Colonic mucosa (tissue), 4 donors: ENCODE data around the gene LRRC71. TPM values are rescaled to one million over a fixed set of nuclear protein-coding genes. Genes with fewer than 3 reads are reported as not detected.

Experiments used
- DNase-seq: peaks from one replicate; pipeline ENCODE4 v3.0.0-alpha.2; 2020
- H3K27ac ChIP-seq: fragments of 200-600 bp; one replicate; pipeline ENCODE4 v1.8.0; 2021
- H3K27me3 ChIP-seq: fragments of 200-600 bp; one replicate; pipeline ENCODE4 v1.8.0; 2021
- H3K36me3 ChIP-seq: fragments of 200-600 bp; one replicate; pipeline ENCODE4 v1.8.0; 2021
- H3K4me1 ChIP-seq: fragments of 200-600 bp; one replicate; pipeline ENCODE4 v1.8.0; 2021; ENCODE audit warnings: mild to moderate bottlenecking
- H3K4me3 ChIP-seq: fragments of 200-600 bp; one replicate; pipeline ENCODE4 v1.8.0; 2021
- H3K9ac ChIP-seq, 2 donors: one replicate each; pipeline ENCODE4 v1.7.0; 2013; ENCODE audit warnings: control low read depth in 2 of 2, low read depth in 2 of 2, low read length in 2 of 2
- H3K9me3 ChIP-seq: fragments of 200-600 bp; one replicate; pipeline ENCODE4 v1.8.0; 2021
- CTCF ChIP-seq: fragments of 200-600 bp; IDR thresholded peaks from one replicate; pipeline ENCODE4 v1.8.0; 2022; ENCODE audit warnings: antibody characterized with exemption, mild to moderate bottlenecking
- intact Hi-C: fragments of 100-400 bp; cut with DNase I; formaldehyde crosslinking; loops from one replicate; pipeline ENCODE4 v1.14.1; 2022
- total RNA-seq, 2 donors: library from RNA; stranded (reverse); fragmentation: NEBNext Ultra II Directional in 1 of 2; extraction: Animal tissue kit (Norgen Biotek cat#: 25700) in 1 of 2; gene quantifications; one replicate each; pipeline ENCODE4 v1.2.1, GENCODE V29; 2021
- donor health status: healthy.
- donor health status: DM: no; HTN: no; CAD: no.
- donor health status: DM: no; HTN: no; CAD: no.

The LRRC71 gene
- total RNA-seq, 2 donors from 2014 or later = not detected

GRCh38 chr1:156939786-156940334 lies 19.4 kb downstream of the LRRC71 start:
- intact Hi-C loops = no loop called here
- no peak overlapping the region for H3K4me3 ChIP-seq
- no peaks in the 10 kb centered on the region for H3K4me1 ChIP-seq
- no peak for TF ChIP-seq CTCF
- H3K27me3 ChIP-seq = no peaks in the 10 kb centered on the region
- H3K27ac ChIP-seq = no peak overlapping the region
- no peak overlapping the region for H3K9ac ChIP-seq
- H3K36me3 ChIP-seq = peaks cover 12% of the 10 kb centered on the region
- DNase-seq = no peak
- no peaks in the 10 kb centered on the region for H3K9me3 ChIP-seq

GRCh38 chr1:156941675-156942074 lies 21.2 kb downstream of the LRRC71 start:
- TF ChIP-seq CTCF = no peak
- no peaks in the 10 kb centered on the region for H3K27me3 ChIP-seq
- intact Hi-C loops = no loop called here
- no peak overlapping the region for H3K27ac ChIP-seq
- DNase-seq = no peak
- H3K9ac ChIP-seq = no peak overlapping the region
- no peaks in the 10 kb centered on the region for H3K9me3 ChIP-seq
- no peaks in the 10 kb centered on the region for H3K4me1 ChIP-seq
- H3K36me3 ChIP-seq = peaks cover 15% of the 10 kb centered on the region
- H3K4me3 ChIP-seq = no peak overlapping the region

GRCh38 chr1:156942176-156942575 lies 21.7 kb downstream of the LRRC71 start:
- intact Hi-C loops = no loop called here
- H3K36me3 ChIP-seq = peaks cover 15% of the 10 kb centered on the region
- DNase-seq = no peak

GRCh38 chr1:156942576-156942975 lies 22.1 kb downstream of the LRRC71 start:
- peaks cover 15% of the 10 kb centered on the region for H3K36me3 ChIP-seq
- TF ChIP-seq CTCF = no peak
- H3K27me3 ChIP-seq = no peaks in the 10 kb centered on the region
- no peak for DNase-seq
- no peak overlapping the region for H3K9ac ChIP-seq
- no peak overlapping the region for H3K27ac ChIP-seq
- H3K4me1 ChIP-seq = no peaks in the 10 kb centered on the region
- intact Hi-C loops = no loop called here
- H3K4me3 ChIP-seq = no peak overlapping the region
- H3K9me3 ChIP-seq = no peaks in the 10 kb centered on the region

More at GRCh38 chr1:156942176-156942575, 21.7 kb downstream of the LRRC71 start:
- TF ChIP-seq CTCF = no peak
- H3K4me3 ChIP-seq = no peak overlapping the region
- no peaks in the 10 kb centered on the region for H3K9me3 ChIP-seq
- H3K9ac ChIP-seq = no peak overlapping the region
- H3K27ac ChIP-seq = no peak overlapping the region
- H3K4me1 ChIP-seq = no peaks in the 10 kb centered on the region
- no peaks in the 10 kb centered on the region for H3K27me3 ChIP-seq

GRCh38 chr1:156943756-156944155 lies 23.3 kb downstream of the LRRC71 start:
- Histone ChIP-seq H3K27me3 (no peaks in the 10 kb centered on the region), H3K4me3 (no peak overlapping the region), H3K9me3 (no peaks in the 10 kb centered on the region), H3K27ac (no peak overlapping the region), H3K9ac (no peak overlapping the region), H3K4me1 (no peaks in the 10 kb centered on the region), H3K36me3 (peaks cover 15% of the 10 kb centered on the region)
- no peak for DNase-seq
- intact Hi-C loops = no loop called here
- no peak for TF ChIP-seq CTCF
